ENCODE results near the gene UGT1A7. TPM values are rescaled to one million over a fixed set of nuclear protein-coding genes. Genes with fewer than 3 reads are reported as not detected.

Gene UGT1A7
- total and polyA plus RNA-seq, 9 donors, result 0.13 TPM; not detected in 8

DNA sequence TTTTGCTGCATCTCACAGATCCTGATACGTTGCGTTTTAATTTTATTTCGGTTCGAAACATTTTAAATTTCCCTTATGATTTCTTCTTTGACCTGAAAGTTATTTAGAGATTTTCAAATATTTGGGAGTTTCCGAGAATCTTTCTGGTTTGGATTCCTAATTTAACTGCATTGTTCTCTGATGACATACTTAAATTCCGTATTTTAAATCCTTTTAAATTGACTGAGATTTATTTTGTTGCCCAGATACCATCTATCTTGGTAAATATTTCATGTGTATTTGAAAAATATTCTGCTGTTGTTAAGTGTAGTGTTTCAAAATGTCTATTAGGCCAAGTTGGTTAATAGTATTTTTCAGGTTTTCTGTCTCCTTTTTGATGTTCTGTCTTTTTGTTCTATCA, 134.2 kb downstream of the UGT1A7 start:
- H3K9me3 ChIP-seq (replicated peaks; ENCODE audit: control insufficient read depth, low read depth, low read length), result no peaks in the 10 kb centered on the region
- no peaks in the 10 kb centered on the region for H3K4me1 ChIP-seq (ENCODE audit: control insufficient read depth, insufficient read depth, low read length)
- H3K27ac ChIP-seq (ENCODE audit: low read length), result no peak overlapping the region
- no peaks in the 10 kb centered on the region for H3K36me3 ChIP-seq (ENCODE audit: control insufficient read depth, insufficient read depth, low read length)
- H3K4me3 ChIP-seq (ENCODE audit: low read length), result no peak overlapping the region
- no peaks in the 10 kb centered on the region for H3K27me3 ChIP-seq (ENCODE audit: control insufficient read depth, insufficient read depth, low read length)
- DNase-seq, result no peak
- no CpG with 5 or more reads among the region's 6 CpGs for WGBS (ENCODE audit: insufficient coverage)

DNA sequence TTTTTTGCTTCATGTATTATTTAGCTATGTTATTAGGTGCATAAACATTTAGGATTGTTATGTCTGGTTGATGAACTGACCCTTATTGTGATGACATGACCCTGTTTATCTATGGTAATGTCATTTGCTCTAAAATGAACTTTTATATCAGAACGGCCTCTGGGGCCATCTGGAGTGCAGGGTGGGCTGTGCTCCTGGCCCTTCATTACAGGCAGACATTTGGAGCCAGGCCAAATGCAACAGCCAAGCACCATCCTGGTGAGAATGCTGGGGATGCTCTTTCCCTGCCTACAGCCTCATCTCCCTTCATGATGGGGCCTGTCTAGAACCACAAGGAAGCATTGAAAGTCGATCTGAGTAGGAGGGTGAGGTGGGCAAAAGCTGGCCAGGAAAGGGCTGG, 134.6 kb downstream of the UGT1A7 start:
- H3K36me3 ChIP-seq (ENCODE audit: control insufficient read depth, insufficient read depth, low read length), result no peaks in the 10 kb centered on the region
- H3K4me3 ChIP-seq (ENCODE audit: low read length), result no peak overlapping the region
- H3K27ac ChIP-seq (ENCODE audit: low read length), result no peak overlapping the region
- no peak for DNase-seq
- H3K4me1 ChIP-seq (ENCODE audit: control insufficient read depth, insufficient read depth, low read length), result no peaks in the 10 kb centered on the region
- WGBS (ENCODE audit: insufficient coverage), result 60% methylated on average over 2 of the region's 2 CpGs
- no peaks in the 10 kb centered on the region for H3K9me3 ChIP-seq (replicated peaks; ENCODE audit: control insufficient read depth, low read depth, low read length)
- no peaks in the 10 kb centered on the region for H3K27me3 ChIP-seq (ENCODE audit: control insufficient read depth, insufficient read depth, low read length)

DNA sequence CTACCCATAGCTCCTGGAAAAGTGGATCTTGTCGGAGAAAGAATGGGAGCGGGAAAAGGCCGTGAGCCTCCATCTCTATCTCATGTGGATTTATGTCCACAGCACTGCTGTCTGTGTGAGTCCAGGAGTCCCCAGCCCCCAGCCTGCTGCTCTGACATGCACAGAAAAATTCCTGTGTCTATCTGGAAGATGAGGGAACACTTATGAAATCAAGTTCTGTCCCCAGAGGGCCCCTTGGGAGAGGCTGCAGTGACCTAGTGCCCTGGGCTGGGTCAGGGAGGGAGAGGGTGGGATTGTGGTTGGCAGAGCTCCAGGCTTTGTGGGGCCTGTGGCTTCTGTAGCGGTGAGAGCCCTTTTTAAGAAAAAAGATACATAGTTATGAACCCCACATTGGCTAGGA, 135.1 kb downstream of the UGT1A7 start:
- Histone ChIP-seq H3K4me1 (ENCODE audit: control insufficient read depth, insufficient read depth, low read length) (no peaks in the 10 kb centered on the region), H3K9me3 (replicated peaks; ENCODE audit: control insufficient read depth, low read depth, low read length) (no peaks in the 10 kb centered on the region), H3K4me3 (ENCODE audit: low read length) (no peak overlapping the region), H3K27ac (ENCODE audit: low read length) (no peak overlapping the region), H3K36me3 (ENCODE audit: control insufficient read depth, insufficient read depth, low read length) (no peaks in the 10 kb centered on the region), H3K27me3 (ENCODE audit: control insufficient read depth, insufficient read depth, low read length) (no peaks in the 10 kb centered on the region)
- 80% methylated on average over 1 of the region's 4 CpGs for WGBS (ENCODE audit: insufficient coverage)
- DNase-seq, result no peak

DNA sequence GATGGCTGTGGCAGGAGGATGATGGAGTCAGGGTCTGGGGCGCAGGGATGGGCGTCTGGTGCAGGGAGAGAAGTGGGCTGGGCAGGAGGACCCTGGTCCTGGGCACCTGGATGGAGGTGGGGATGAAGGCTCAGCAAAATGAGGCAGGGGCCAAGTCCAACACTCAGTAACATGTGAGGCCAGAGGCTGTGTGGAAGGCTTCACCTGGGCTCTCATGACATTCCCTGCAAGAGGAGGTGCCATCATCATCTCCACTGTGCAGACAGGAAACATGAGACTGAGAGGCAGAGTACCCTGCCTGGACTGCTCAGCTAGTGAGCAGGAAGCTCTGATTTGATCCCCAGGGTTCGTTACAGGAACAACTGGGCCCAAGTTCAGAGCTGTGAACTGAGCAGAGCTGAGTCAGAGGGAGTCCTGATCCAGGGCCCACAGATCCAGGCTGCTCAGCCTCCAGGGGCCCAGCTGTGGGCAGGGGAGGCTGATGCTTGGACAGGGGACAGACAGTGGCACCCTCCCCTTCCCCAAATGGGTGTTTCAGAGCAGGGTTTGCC, 135.7 kb downstream of the UGT1A7 start:
- Histone ChIP-seq H3K27ac (ENCODE audit: low read length) (no peak overlapping the region), H3K9me3 (replicated peaks; ENCODE audit: control insufficient read depth, low read depth, low read length) (no peaks in the 10 kb centered on the region), H3K27me3 (ENCODE audit: control insufficient read depth, insufficient read depth, low read length) (no peaks in the 10 kb centered on the region), H3K4me3 (ENCODE audit: low read length) (no peak overlapping the region), H3K36me3 (ENCODE audit: control insufficient read depth, insufficient read depth, low read length) (no peaks in the 10 kb centered on the region), H3K4me1 (ENCODE audit: control insufficient read depth, insufficient read depth, low read length) (no peaks in the 10 kb centered on the region)
- 68% methylated on average over 3 of the region's 3 CpGs for WGBS (ENCODE audit: insufficient coverage)
- no peak for DNase-seq

DNA sequence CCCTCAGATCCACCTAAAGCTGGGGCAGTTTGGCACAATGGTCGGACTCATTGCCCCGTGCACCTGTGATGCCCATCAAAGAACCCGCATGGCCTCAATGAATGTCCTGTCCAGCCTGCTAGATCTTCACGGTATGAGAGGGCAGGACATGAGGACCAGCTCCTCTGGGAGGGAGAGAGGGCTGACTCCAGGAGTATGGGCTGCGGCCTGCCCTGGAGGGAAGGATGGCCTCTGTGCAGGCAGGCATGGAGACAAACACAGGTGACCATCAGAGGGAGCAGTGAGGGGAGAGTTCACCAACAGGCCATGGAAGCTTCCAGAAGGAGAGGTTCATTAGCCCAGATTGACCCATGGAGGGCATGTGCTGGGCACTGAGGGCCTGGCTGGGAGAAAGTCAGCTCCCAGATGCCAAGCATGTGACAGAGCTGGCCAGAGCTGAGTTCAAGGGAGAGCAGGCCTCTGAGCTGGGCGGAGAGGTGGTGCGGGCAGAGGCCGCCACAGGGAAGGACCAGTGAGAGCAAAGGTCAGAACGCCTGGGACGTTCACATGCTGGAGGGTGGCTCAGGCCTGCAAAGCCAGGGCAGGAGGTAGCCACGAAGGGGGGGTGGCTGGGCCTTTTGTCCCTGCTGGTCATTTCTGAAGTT, 136.4 kb downstream of the UGT1A7 start:
- WGBS (ENCODE audit: insufficient coverage), result 89% methylated on average over 11 of the region's 11 CpGs

DNA sequence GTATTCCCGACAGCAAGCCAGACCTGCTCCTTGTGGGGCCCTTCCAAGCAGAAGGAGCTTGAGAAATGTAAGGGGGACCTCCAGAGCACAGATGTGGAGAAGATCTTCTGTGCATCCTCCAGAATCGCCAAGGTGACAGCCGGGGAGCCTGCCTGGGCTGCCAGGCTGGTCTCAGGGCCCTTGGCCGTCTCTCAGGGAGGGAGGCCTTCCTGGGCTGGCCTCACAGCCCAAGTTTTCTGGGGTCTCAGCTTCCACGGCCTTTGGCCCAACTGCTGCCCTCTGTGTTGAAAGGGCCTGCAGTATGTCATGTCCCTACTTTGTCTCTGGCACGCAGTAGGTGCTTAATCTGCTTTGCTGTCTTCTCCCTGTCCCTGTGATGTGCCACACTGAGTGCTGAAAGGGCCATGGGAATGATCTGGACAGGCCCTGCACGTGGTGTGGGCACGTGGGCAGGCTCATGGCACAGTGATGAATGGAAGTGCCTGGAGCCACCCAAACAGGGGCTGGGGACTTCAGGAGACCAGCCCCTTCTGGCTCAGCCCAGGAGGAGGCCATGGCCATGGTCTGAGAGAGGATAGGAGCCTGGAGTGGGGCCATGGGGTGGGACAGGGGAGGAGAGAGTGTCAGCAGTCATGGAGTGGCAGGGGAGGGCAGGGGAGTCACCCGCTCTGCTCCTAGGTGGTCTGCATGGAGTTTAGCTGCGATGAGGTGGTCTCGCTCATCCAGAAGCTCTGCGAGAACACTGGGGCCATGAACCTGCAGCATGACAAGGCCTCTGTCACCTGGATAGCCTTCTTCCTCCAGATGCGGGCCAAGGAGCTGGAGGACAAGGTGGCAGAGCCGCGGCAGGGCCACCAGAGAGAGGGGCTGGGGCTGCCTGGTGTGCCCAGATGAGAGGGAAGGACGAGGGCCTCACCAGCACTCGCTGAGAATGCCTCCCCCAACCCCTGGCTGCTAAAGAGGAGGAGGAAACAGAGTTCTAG, 137.2 kb downstream of the UGT1A7 start:
- Histone ChIP-seq H3K27me3 (ENCODE audit: control insufficient read depth, insufficient read depth, low read length) (no peaks in the 10 kb centered on the region), H3K9me3 (replicated peaks; ENCODE audit: control insufficient read depth, low read depth, low read length) (no peaks in the 10 kb centered on the region), H3K27ac (ENCODE audit: low read length) (no peak overlapping the region), H3K4me1 (ENCODE audit: control insufficient read depth, insufficient read depth, low read length) (no peaks in the 10 kb centered on the region), H3K4me3 (ENCODE audit: low read length) (no peak overlapping the region), H3K36me3 (ENCODE audit: control insufficient read depth, insufficient read depth, low read length) (no peaks in the 10 kb centered on the region)
- 72% methylated on average over 11 of the region's 17 CpGs for WGBS (ENCODE audit: insufficient coverage)
- DNase-seq, result no peak

More for the DNA sequence above, 136.4 kb downstream of the UGT1A7 start:
- no peak overlapping the region for H3K27ac ChIP-seq (ENCODE audit: low read length)
- H3K9me3 ChIP-seq (replicated peaks; ENCODE audit: control insufficient read depth, low read depth, low read length), result no peaks in the 10 kb centered on the region
- H3K27me3 ChIP-seq (ENCODE audit: control insufficient read depth, insufficient read depth, low read length), result no peaks in the 10 kb centered on the region
- no peak for DNase-seq
- no peak overlapping the region for H3K4me3 ChIP-seq (ENCODE audit: low read length)
- H3K4me1 ChIP-seq (ENCODE audit: control insufficient read depth, insufficient read depth, low read length), result no peaks in the 10 kb centered on the region
- H3K36me3 ChIP-seq (ENCODE audit: control insufficient read depth, insufficient read depth, low read length), result no peaks in the 10 kb centered on the region

DNA sequence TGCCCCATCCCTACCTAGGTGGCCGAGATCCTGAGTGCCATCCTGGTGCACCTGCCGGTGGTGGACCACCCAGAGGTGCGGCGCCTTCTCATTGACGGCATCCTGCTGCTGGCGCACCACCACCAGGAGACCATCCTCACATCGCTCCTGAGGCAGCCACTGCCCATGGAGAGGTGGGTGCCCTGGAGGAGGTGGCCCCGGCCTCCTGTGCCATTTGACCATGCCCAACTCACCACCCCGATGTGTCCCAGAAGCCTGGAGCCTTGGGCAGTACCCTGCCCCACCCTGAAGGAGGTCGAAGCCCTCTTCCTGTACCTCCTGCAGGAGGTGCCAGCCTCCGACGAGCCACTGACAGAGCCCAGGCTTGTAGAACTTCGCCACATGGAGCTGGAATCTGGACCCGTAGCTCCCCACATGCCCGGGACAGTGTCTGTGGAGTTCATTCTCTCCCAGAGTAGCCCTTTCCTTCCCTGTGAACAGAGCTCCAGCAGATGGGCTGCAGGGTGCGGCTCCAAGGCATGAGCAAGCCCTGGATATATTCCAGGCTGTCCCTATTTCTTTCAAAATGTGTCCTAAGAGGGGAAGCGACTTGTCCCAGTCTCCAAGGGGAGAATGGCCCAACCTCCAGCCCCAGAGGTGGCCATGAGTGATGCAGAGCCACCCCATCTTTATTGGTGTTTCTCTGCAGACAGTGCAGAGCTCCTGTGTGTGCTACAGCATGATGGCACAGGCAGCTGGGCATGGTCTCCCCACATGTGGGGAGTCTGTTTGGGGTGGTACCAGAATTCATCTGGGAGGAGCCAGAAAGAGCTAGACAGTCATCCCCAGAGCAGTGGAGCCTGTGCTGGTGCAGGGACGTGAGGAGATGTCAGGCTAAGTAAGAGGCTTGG, 138.4 kb downstream of the UGT1A7 start:
- no peak for DNase-seq
- Histone ChIP-seq H3K27ac (ENCODE audit: low read length) (no peak overlapping the region), H3K36me3 (ENCODE audit: control insufficient read depth, insufficient read depth, low read length) (no peaks in the 10 kb centered on the region), H3K9me3 (replicated peaks; ENCODE audit: control insufficient read depth, low read depth, low read length) (no peaks in the 10 kb centered on the region), H3K4me1 (ENCODE audit: control insufficient read depth, insufficient read depth, low read length) (no peaks in the 10 kb centered on the region), H3K4me3 (ENCODE audit: low read length) (no peak overlapping the region), H3K27me3 (ENCODE audit: control insufficient read depth, insufficient read depth, low read length) (no peaks in the 10 kb centered on the region)
- 73% methylated on average over 14 of the region's 18 CpGs for WGBS (ENCODE audit: insufficient coverage)

DNA sequence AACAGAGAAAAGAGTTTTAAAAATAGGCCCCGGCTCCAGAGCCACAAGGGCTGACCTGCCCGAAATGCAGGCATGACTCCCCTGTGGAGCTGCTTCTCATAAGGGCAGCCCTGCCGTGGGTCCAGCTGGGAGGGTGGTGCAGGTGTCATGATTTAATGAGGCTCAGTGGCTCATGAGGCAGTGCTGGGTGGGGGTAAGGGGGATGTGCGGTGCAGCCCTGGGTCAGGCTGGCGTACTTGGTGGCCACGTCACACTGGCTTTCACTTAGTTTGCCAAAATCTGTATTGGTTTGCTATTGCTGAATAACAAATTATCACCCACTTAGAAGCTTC, 139.0 kb downstream of the UGT1A7 start:
- H3K27me3 ChIP-seq (ENCODE audit: control insufficient read depth, insufficient read depth, low read length), result no peaks in the 10 kb centered on the region
- H3K4me1 ChIP-seq (ENCODE audit: control insufficient read depth, insufficient read depth, low read length), result no peaks in the 10 kb centered on the region
- no peaks in the 10 kb centered on the region for H3K36me3 ChIP-seq (ENCODE audit: control insufficient read depth, insufficient read depth, low read length)
- H3K4me3 ChIP-seq (ENCODE audit: low read length), result no peak overlapping the region
- DNase-seq, result no peak
- no peaks in the 10 kb centered on the region for H3K9me3 ChIP-seq (replicated peaks; ENCODE audit: control insufficient read depth, low read depth, low read length)
- 57% methylated on average over 3 of the region's 6 CpGs for WGBS (ENCODE audit: insufficient coverage)
- no peak overlapping the region for H3K27ac ChIP-seq (ENCODE audit: low read length)

DNA sequence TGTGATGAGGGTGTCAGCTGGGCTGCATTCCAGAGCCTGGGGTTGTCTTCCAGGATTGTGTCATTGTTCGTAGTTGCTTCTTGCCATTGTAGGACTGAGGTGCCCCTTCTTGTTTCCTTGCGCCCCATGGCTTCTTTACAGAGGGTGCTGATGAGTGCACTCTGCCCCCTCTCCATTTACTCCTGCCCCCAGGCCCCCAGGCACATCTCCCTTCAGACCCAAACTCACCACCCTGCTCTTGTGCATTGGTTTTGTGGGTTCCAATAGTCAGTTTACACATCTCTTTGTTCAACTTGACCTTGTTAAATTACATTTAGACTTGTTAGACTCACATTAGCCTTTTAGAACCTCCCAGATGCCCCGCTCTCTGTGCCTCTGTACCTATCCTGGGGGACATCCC, 139.5 kb downstream of the UGT1A7 start:
- Histone ChIP-seq H3K9me3 (replicated peaks; ENCODE audit: control insufficient read depth, low read depth, low read length) (no peaks in the 10 kb centered on the region), H3K4me1 (ENCODE audit: control insufficient read depth, insufficient read depth, low read length) (no peaks in the 10 kb centered on the region), H3K27ac (ENCODE audit: low read length) (no peak overlapping the region), H3K4me3 (ENCODE audit: low read length) (no peak overlapping the region), H3K36me3 (ENCODE audit: control insufficient read depth, insufficient read depth, low read length) (no peaks in the 10 kb centered on the region), H3K27me3 (ENCODE audit: control insufficient read depth, insufficient read depth, low read length) (no peaks in the 10 kb centered on the region)
- DNase-seq, result no peak
- 75% methylated on average over 2 of the region's 3 CpGs for WGBS (ENCODE audit: insufficient coverage)

DNA sequence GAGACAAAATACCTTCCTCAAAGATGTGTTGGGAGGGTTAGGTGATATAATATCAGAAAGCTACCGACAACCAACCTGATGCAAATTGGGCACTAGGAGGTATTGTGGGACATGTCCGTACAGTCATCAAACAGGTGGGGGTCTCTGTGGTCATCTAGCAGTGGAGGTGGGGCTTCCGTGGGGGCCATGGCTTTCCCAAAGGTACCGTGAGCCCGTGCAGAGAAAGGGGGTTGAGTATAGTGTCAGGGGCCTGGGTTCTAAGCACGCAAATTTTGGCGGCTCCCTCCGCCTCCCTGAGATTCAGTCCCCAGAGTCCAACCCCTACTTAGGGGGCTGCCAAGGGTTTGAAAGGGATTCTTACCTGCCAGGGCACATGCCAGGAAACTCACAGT, 140.0 kb downstream of the UGT1A7 start:
- H3K4me3 ChIP-seq (ENCODE audit: low read length), result no peak overlapping the region
- WGBS (ENCODE audit: insufficient coverage), result 100% methylated on average over 3 of the region's 8 CpGs
- H3K9me3 ChIP-seq (replicated peaks; ENCODE audit: control insufficient read depth, low read depth, low read length), result no peaks in the 10 kb centered on the region
- H3K27ac ChIP-seq (ENCODE audit: low read length), result no peak overlapping the region
- no peak for DNase-seq
- H3K4me1 ChIP-seq (ENCODE audit: control insufficient read depth, insufficient read depth, low read length), result no peaks in the 10 kb centered on the region
- no peaks in the 10 kb centered on the region for H3K36me3 ChIP-seq (ENCODE audit: control insufficient read depth, insufficient read depth, low read length)
- H3K27me3 ChIP-seq (ENCODE audit: control insufficient read depth, insufficient read depth, low read length), result no peaks in the 10 kb centered on the region

Data from muscle of leg (tissue), 11 donors.